ENCODE measurements around the gene SLC2A6. TPM values are rescaled to one million over a fixed set of nuclear protein-coding genes. Genes with fewer than 3 reads are reported as not detected.
A peak's percentile ranks its signal among the peaks of the same experiment; 100 is the strongest.

Gene SLC2A6
- total RNA-seq, 2 donors from 2014 or later: 15.0 to 42.3 TPM

DNA sequence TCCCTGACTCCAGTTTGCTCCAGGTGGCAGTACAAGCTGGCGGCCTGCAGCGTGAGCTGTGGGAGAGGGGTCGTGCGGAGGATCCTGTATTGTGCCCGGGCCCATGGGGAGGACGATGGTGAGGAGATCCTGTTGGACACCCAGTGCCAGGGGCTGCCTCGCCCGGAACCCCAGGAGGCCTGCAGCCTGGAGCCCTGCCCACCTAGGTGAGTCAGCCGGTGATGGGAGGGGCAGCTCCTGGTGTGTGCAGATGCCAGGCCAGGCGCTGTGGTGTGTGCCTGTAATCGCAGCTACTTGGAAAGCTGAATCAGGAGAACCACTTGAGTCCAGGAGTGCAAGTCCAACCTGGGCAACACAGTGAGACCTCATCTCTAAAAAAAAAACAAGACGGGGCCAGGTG lies 29.1 kb downstream of the SLC2A6 start:
- Mint-ChIP-seq H3K4me1 (ENCODE audit: low read depth in 2 of 2) (no peaks in the 10 kb centered on the region), H3K36me3 (no peaks in the 10 kb centered on the region), H3K27ac (no peak overlapping the region), H3K4me3 (no peak overlapping the region), H3K9me3 (no peaks in the 10 kb centered on the region), H3K27me3 (peaks cover 2 to 8% of the 10 kb centered on the region in 2 donors)
- DNase-seq (ENCODE audit: low spot score): no peak
- no peak for ATAC-seq

DNA sequence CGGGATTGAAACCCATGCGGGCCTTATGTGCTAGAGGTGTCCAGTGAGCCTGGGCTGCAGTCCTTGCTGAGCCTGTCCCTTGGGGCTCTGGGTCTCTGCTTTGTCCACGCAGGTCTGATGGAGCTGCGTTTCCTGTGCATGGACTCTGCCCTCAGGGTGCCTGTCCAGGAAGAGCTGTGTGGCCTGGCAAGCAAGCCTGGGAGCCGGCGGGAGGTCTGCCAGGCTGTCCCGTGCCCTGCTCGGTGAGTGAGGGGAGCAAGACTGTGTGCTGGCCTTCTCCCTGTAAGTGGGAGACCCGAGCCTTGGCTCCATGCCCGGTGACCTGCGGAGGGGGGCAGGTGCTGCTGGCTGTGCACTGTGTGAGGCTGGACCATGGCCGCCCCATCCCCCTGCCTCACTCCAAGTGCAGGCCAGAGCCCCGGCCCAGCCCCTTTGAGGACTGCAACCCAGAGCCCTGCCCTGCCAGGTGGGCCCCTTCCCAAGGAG lies 30.4 kb downstream of the SLC2A6 start:
- Mint-ChIP-seq H3K9me3 (no peaks in the 10 kb centered on the region), H3K27ac (no peak overlapping the region), H3K4me1 (ENCODE audit: low read depth in 2 of 2) (no peaks in the 10 kb centered on the region), H3K27me3 (peaks cover 2 to 8% of the 10 kb centered on the region in 2 donors), H3K36me3 (no peaks in the 10 kb centered on the region), H3K4me3 (no peak overlapping the region)
- DNase-seq (ENCODE audit: low spot score) (no peak), ATAC-seq (peak; percentile 5 to 53)

DNA sequence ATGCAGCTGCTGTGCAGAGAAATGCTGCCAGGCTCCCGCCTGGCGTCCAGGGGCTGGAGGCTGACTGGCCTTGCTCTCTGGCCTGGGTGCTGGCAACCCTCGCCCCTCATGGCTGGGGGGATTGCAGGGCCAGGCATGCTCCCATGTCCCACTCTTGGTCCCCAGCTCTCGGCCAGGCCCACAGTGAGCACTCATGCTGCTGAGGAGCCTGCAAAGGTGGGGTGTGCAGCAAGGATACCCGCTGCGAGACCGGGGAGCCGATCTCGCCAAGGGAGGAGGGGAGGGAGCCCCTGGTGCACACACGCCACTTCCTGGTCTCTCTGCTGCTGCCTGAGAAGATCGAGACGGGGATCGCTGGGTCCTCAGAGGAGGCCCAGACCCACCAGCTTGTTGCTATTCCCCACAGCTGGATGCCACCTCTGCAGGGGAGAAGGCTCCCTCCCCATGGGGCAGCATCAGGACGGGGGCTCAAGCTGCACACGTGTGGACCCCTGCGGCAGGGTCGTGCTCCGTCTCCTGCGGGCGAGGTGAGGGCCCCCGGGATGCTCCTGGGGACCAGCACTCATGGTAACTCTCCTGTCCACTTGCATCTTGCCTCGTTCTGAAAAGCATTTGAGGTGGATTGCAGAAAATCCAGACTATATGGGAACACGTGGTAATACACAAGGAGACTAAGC lies 33.5 kb downstream of the SLC2A6 start:
- H3K9me3 Mint-ChIP-seq: no peaks in the 10 kb centered on the region
- no peaks in the 10 kb centered on the region for H3K4me1 Mint-ChIP-seq (ENCODE audit: low read depth in 2 of 2)
- no peak for DNase-seq (ENCODE audit: low spot score)
- H3K4me3 Mint-ChIP-seq: no peak overlapping the region
- no peak overlapping the region for H3K27ac Mint-ChIP-seq
- no peak for ATAC-seq
- peaks cover 2 to 8% of the 10 kb centered on the region in 2 donors for H3K27me3 Mint-ChIP-seq
- no peaks in the 10 kb centered on the region for H3K36me3 Mint-ChIP-seq

DNA sequence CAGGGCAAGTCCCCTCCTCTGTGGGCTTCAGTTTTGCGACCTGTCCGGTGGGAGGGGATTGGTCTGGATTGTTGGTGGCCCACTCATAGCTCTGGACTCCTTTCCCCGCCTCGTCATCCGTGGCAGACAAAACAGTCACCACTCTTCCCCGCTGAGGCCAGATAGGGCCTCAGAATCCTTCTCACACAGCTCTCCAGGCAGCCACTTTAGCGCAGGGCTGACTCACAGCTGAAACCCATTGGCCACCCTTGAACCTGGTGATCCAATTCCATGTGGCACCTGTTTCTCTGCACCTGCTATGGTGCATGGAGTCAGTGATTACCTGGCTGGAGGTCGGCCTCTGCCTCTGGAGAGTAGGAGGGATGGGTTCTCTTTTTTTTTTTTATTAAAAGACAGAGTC lies 34.9 kb downstream of the SLC2A6 start:
- Mint-ChIP-seq H3K27ac (no peak overlapping the region), H3K4me1 (ENCODE audit: low read depth in 2 of 2) (peaks cover 0 to 2% of the 10 kb centered on the region in 2 donors)
- no peak for ATAC-seq

DNA sequence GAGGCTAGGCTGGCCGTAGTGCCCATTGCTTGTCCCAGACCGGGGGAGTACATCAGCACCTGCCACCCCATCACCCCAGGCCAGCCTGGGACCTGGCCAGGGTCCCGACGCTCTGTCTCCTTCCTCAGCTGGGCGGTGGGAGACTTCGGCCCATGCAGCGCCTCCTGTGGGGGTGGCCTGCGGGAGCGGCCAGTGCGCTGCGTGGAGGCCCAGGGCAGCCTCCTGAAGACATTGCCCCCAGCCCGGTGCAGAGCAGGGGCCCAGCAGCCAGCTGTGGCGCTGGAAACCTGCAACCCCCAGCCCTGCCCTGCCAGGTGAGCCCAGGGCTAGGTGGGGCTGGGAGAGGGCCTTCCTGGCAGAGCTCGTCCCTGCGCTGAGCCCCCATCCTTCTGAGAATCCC lies 35.7 kb downstream of the SLC2A6 start:
- ATAC-seq (no peak), DNase-seq (ENCODE audit: low spot score) (no peak)
- Mint-ChIP-seq H3K27me3 (peaks cover 2 to 8% of the 10 kb centered on the region in 2 donors), H3K27ac (no peak overlapping the region), H3K4me1 (ENCODE audit: low read depth in 2 of 2) (peaks cover 0 to 2% of the 10 kb centered on the region in 2 donors), H3K4me3 (no peak overlapping the region), H3K9me3 (no peaks in the 10 kb centered on the region), H3K36me3 (no peaks in the 10 kb centered on the region)

More for the DNA sequence above, 34.9 kb downstream of the SLC2A6 start:
- Mint-ChIP-seq H3K9me3 (no peaks in the 10 kb centered on the region), H3K36me3 (no peaks in the 10 kb centered on the region), H3K4me3 (no peak overlapping the region), H3K27me3 (peaks cover 2 to 8% of the 10 kb centered on the region in 2 donors)
- no peak for DNase-seq (ENCODE audit: low spot score)

DNA sequence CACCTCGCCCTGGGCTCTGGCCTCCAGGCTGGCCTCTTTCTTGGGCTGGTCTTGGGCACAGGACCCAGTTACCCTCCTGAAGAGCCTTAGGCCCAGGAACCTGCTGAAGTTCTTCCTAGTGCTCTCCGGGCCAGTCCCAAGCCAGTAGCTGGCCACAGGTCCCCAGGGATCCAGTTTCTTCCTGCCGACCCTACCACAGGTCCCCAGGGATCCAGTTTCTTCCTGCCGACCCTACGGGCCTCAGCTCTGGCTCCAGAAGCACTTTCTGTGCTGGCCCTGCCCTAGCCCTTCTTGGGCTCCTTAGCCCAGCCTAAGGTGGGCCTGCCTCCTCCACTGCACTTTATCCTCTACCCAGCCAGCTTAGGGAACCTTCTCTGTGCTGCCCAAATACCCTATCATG lies 37.3 kb downstream of the SLC2A6 start:
- peaks cover 2 to 6% of the 10 kb centered on the region in 2 donors for H3K27me3 Mint-ChIP-seq
- H3K36me3 Mint-ChIP-seq: no peaks in the 10 kb centered on the region
- no peaks in the 10 kb centered on the region for H3K9me3 Mint-ChIP-seq
- ATAC-seq (no peak), DNase-seq (ENCODE audit: low spot score) (no peak)
- peaks cover 0 to 2% of the 10 kb centered on the region in 2 donors for H3K4me1 Mint-ChIP-seq (ENCODE audit: low read depth in 2 of 2)
- H3K4me3 Mint-ChIP-seq: no peak overlapping the region
- H3K27ac Mint-ChIP-seq: no peak overlapping the region

DNA sequence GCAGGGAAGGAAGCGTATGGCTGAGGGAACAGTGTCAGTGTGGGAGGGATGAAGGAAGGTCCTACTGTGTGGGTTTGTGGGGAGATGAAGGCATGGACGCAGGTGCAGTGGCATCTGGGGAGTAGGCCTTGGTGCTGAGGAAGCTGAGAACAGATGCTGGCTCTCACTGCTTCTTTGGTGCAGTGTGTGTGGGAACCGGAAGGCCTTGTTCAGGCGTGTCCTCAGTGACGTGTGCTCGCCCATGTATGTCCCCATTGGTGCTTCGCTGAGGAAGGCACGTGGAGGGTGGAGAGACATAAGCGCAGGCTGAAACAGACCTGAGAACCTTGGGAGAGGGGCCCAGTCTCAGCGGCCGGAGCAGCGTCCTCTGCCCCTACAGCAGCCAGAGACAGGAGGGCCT lies 38.0 kb downstream of the SLC2A6 start:
- no peak overlapping the region for H3K4me3 Mint-ChIP-seq
- no peaks in the 10 kb centered on the region for H3K36me3 Mint-ChIP-seq
- peaks cover 0 to 2% of the 10 kb centered on the region in 2 donors for H3K4me1 Mint-ChIP-seq (ENCODE audit: low read depth in 2 of 2)
- no peaks in the 10 kb centered on the region for H3K27me3 Mint-ChIP-seq
- ATAC-seq: no peak
- no peaks in the 10 kb centered on the region for H3K9me3 Mint-ChIP-seq
- no peak for DNase-seq (ENCODE audit: low spot score)
- H3K27ac Mint-ChIP-seq: no peak overlapping the region

DNA sequence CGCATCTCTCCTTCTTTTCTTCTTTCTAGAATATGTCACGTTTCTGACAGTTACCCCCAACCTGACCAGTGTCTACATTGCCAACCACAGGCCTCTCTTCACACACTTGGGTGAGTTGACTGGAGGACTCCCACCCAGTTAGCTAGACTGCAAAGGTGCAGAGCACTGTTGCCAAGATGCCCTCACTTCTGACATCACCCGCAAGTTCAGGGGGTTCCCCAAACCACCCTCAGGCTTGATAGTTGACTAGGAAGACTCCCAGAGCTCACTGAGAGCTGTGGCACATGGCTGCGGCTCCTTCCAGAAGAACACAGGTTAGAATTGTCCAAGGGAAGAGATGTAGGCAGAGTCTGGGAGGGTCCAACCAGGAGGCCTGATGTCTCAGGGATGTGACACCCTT lies 39.6 kb downstream of the SLC2A6 start:
- Mint-ChIP-seq H3K27me3 (no peaks in the 10 kb centered on the region), H3K27ac (no peak overlapping the region), H3K4me3 (no peak overlapping the region), H3K4me1 (ENCODE audit: low read depth in 2 of 2) (peaks cover 0 to 2% of the 10 kb centered on the region in 2 donors), H3K9me3 (no peaks in the 10 kb centered on the region), H3K36me3 (no peaks in the 10 kb centered on the region)
- DNase-seq (ENCODE audit: low spot score) (no peak), ATAC-seq (no peak)

DNA sequence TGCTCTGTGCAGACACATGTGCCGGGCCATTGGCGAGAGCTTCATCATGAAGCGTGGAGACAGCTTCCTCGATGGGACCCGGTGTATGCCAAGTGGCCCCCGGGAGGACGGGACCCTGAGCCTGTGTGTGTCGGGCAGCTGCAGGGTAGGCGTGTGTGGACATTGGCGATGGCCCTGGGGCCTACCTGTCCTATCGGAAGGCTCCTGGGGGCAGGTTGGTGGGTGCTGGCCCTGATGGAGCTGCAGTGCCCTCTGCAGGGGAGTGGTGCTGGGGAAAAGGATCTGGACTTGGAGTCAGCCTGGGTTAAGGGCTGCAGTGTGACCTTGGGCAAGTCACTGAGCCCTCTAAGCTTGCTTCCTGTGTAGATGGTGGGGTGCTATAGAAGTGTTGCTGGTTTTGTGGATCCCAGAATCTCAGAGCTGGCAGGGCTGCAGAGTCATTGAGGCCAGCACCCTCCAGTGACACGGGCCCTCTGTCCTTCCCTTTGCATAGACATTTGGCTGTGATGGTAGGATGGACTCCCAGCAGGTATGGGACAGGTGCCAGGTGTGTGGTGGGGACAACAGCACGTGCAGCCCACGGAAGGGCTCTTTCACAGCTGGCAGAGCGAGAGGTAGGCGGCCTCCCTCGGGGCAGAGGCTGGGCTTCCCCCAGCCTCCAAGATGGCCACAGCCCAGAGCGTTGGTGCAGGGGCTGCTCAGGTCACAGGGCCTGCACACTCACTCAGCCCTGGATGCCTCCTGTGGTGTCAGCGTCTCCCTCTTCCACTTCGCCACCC lies 41.0 kb downstream of the SLC2A6 start:
- DNase-seq (ENCODE audit: low spot score) (no peak), ATAC-seq (no peak)
- peaks cover 0 to 2% of the 10 kb centered on the region in 2 donors for H3K4me1 Mint-ChIP-seq (ENCODE audit: low read depth in 2 of 2)
- no peak overlapping the region for H3K4me3 Mint-ChIP-seq
- H3K27ac Mint-ChIP-seq: no peak overlapping the region
- H3K9me3 Mint-ChIP-seq: no peaks in the 10 kb centered on the region
- no peaks in the 10 kb centered on the region for H3K36me3 Mint-ChIP-seq
- H3K27me3 Mint-ChIP-seq: no peaks in the 10 kb centered on the region

DNA sequence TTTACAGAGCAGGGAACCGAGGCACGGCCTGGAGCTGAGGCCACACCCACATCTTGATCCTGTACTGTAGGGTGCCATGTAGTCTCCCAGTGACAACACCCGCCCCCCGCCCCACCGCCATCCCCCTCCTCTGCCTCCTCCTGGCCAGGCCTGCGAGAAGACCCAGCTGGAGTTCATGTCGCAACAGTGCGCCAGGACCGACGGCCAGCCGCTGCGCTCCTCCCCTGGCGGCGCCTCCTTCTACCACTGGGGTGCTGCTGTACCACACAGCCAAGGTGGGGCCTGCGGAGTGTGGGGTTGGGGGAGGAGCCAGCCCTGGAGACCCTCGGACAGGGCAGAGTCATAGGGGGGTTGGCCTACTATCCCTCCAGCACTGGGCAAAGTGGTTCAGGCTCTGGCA lies 42.2 kb downstream of the SLC2A6 start:
- no peaks in the 10 kb centered on the region for H3K9me3 Mint-ChIP-seq
- DNase-seq (ENCODE audit: low spot score): no peak

DNA sequence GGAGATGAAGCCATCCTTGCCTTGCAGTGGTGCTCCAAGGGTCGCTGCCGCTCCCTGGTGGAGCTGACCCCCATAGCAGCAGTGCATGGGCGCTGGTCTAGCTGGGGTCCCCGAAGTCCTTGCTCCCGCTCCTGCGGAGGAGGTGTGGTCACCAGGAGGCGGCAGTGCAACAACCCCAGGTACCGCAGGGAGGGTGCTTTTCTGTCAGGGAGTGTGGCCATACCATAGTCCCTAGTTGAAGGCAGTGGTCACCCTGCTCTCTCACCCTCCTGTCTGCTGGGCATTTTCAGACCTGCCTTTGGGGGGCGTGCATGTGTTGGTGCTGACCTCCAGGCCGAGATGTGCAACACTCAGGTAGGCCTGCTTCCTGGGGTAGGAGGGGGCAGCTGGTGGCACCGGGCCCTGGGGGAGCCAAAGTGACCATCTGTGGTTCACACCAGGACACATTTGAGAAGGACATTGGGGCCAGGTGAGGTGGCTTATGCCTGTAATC lies 45.5 kb downstream of the SLC2A6 start:
- no peaks in the 10 kb centered on the region for H3K36me3 Mint-ChIP-seq

More for the DNA sequence above, 42.2 kb downstream of the SLC2A6 start:
- ATAC-seq: no peak
- no peaks in the 10 kb centered on the region for H3K36me3 Mint-ChIP-seq
- H3K4me1 Mint-ChIP-seq (ENCODE audit: low read depth in 2 of 2): peaks cover 0 to 2% of the 10 kb centered on the region in 2 donors
- no peaks in the 10 kb centered on the region for H3K27me3 Mint-ChIP-seq
- H3K27ac Mint-ChIP-seq: no peak overlapping the region
- no peak overlapping the region for H3K4me3 Mint-ChIP-seq

DNA sequence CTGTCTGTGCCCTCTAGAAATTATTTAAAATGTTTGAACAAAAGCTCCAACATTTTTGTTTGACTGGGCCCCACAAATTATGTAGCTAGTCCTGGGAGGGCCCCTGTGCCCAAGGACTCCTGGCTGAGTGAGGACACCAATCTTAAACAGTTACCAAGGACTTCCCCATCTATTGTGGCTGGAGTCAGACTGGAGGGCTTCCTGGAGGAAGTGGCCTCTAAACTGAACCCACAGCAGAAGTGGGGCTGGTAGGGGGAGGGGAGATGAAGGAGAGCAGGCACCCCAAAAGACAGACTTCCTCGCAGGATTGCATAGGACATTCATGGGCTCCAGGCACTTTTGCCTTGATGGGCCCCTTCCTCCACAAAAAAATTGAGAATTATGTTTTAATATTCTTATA lies 48.7 kb downstream of the SLC2A6 start:
- no peaks in the 10 kb centered on the region for H3K9me3 Mint-ChIP-seq
- H3K4me3 Mint-ChIP-seq: no peak overlapping the region
- no peaks in the 10 kb centered on the region for H3K36me3 Mint-ChIP-seq
- H3K27me3 Mint-ChIP-seq: peaks cover 2 to 11% of the 10 kb centered on the region in 2 donors
- ATAC-seq (no peak), DNase-seq (ENCODE audit: low spot score) (no peak)
- no peaks in the 10 kb centered on the region for H3K4me1 Mint-ChIP-seq (ENCODE audit: low read depth in 2 of 2)
- no peak overlapping the region for H3K27ac Mint-ChIP-seq

More for the DNA sequence above, 45.5 kb downstream of the SLC2A6 start:
- Mint-ChIP-seq H3K27me3 (no peaks in the 10 kb centered on the region), H3K9me3 (no peaks in the 10 kb centered on the region), H3K4me3 (no peak overlapping the region), H3K27ac (no peak overlapping the region), H3K4me1 (ENCODE audit: low read depth in 2 of 2) (no peaks in the 10 kb centered on the region)
- no peak for DNase-seq (ENCODE audit: low spot score)
- no peak for ATAC-seq

DNA sequence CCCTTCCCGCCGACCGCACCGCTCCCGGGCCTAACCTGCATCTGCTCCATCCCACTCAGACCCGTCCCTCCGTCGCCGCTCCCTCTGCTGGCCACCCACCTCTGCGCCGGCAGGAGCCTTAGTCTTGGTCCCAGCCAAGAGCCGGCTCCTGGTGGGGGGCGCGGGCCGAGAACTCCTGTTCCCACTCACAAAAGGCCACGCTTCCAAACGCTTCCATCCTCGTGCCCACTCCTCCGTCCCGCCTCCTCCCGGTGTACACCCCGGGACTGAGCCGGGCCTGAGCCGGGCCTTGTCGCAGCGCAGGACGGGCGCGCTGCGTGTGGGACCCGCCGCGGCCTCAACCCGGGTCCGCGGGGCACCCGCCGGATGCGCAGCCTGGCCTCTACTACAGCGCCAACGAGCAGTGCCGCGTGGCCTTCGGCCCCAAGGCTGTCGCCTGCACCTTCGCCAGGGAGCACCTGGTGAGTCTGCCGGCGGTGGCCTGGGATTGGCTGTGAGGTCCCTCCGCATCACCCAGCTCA lies 49.2 kb downstream of the SLC2A6 start:
- Mint-ChIP-seq H3K4me1 (ENCODE audit: low read depth in 2 of 2) (no peaks in the 10 kb centered on the region), H3K4me3 (no peak overlapping the region), H3K36me3 (no peaks in the 10 kb centered on the region), H3K27me3 (peaks cover 2 to 11% of the 10 kb centered on the region in 2 donors), H3K27ac (no peak overlapping the region), H3K9me3 (no peaks in the 10 kb centered on the region)
- no peak for ATAC-seq
- no peak for DNase-seq (ENCODE audit: low spot score)

DNA sequence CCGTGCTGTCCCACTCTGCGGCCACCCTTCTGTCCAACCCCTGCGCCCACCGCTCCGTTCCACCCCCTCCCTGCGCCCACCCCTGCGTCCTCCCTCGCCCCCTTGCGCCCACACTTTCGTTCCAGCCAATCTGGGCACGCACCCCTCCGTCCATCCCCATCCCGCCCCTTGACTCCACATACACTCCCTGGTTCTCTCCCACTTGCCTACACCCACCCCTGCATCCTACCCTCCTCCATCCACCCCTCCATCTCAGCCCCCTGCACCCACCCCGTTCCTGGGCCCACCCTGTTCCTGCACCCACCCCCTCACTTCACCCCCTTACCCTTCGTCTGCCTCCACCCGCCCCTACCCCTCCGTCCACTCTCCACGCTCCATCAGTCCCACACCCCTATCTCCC lies 49.7 kb downstream of the SLC2A6 start:
- no peaks in the 10 kb centered on the region for H3K9me3 Mint-ChIP-seq
- DNase-seq (ENCODE audit: low spot score) (no peak), ATAC-seq (no peak)
- H3K4me1 Mint-ChIP-seq (ENCODE audit: low read depth in 2 of 2): no peaks in the 10 kb centered on the region
- no peaks in the 10 kb centered on the region for H3K36me3 Mint-ChIP-seq
- H3K4me3 Mint-ChIP-seq: no peak overlapping the region
- H3K27ac Mint-ChIP-seq: no peak overlapping the region
- peaks cover 2 to 11% of the 10 kb centered on the region in 2 donors for H3K27me3 Mint-ChIP-seq
